ENCODE results near the gene PIP4K2A. TPM values are rescaled to one million over a fixed set of nuclear protein-coding genes. Genes with fewer than 3 reads are reported as not detected.

Gene PIP4K2A
- total RNA-seq, 1 experiment from 2014 or later = 24.2 TPM

- no peaks in the 10 kb centered on the region for H3K9me3 Mint-ChIP-seq (ENCODE audit: low read depth, unreplicated experiment)
- intact Hi-C loops (cut with micrococcal nuclease; ENCODE audit: unreplicated experiment) = no loop called here
- no peaks in the 10 kb centered on the region for H3K27me3 Mint-ChIP-seq (ENCODE audit: unreplicated experiment)
- DNase-seq = no peak
- TF ChIP-seq, protein P1, sequence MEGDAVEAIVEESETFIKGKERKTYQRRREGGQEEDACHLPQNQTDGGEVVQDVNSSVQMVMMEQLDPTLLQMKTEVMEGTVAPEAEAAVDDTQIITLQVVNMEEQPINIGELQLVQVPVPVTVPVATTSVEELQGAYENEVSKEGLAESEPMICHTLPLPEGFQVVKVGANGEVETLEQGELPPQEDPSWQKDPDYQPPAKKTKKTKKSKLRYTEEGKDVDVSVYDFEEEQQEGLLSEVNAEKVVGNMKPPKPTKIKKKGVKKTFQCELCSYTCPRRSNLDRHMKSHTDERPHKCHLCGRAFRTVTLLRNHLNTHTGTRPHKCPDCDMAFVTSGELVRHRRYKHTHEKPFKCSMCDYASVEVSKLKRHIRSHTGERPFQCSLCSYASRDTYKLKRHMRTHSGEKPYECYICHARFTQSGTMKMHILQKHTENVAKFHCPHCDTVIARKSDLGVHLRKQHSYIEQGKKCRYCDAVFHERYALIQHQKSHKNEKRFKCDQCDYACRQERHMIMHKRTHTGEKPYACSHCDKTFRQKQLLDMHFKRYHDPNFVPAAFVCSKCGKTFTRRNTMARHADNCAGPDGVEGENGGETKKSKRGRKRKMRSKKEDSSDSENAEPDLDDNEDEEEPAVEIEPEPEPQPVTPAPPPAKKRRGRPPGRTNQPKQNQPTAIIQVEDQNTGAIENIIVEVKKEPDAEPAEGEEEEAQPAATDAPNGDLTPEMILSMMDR (IDR thresholded peaks at IDR 0.05; ENCODE audit: unreplicated experiment) = no peak
- CTCF ChIA-PET = no interaction called here
- H3K27ac Mint-ChIP-seq (ENCODE audit: unreplicated experiment) = no peak overlapping the region
- no peaks in the 10 kb centered on the region for H3K36me3 Mint-ChIP-seq (ENCODE audit: insufficient read depth, unreplicated experiment)
- no peaks in the 10 kb centered on the region for H3K4me1 Mint-ChIP-seq (ENCODE audit: low read depth, unreplicated experiment)
- no TSS peak for BruUV-seq (replicated peaks)
- H3K4me3 Mint-ChIP-seq (ENCODE audit: low read depth, unreplicated experiment) = no peak overlapping the region
Observed at GRCh38 chr10:22486431-22486830, 227.9 kb downstream of the PIP4K2A start.

Other genes starting within 250 kb of the PIP4K2A start
- 0.97 and 1.9 TPM in 2 replicates for gene ARMC3, start 213.5 kb upstream of the PIP4K2A start, total RNA-seq (2022)

All from Calu3 (cell line).